Right ventricle myocardium superior (tissue), 1 donor: ENCODE results near the gene DLG4. TPM values are rescaled to one million over a fixed set of nuclear protein-coding genes. Genes with fewer than 3 reads are reported as not detected.

ENCODE experiments used
- ATAC-seq: fragments of 200-7000 bp; cut with Tn5 transposase; one replicate; pipeline ENCODE4 v1.9.1; 2020; ENCODE audit warnings: mild to moderate bottlenecking; ENCODE audit not compliant: poor library complexity
- DNase-seq: peaks from one replicate; pipeline ENCODE4 v3.0.0-alpha.2; 2020
- intact Hi-C: fragments of 100-400 bp; cut with DNase I; formaldehyde crosslinking; loops from one replicate; pipeline ENCODE4 v1.11.2; 2022
- total RNA-seq: library from RNA; stranded (reverse); fragmentation: NEBNext Ultra II Directional; extraction: Animal tissue kit (Norgen Biotek cat#: 25700); gene quantifications from one replicate; pipeline ENCODE4 v1.2.1, GENCODE V29; 2021
- donor health status: DM: no; HTN: yes; CAD: no; lungs with severe emphysema.

The DLG4 gene
- total RNA-seq, 1 donor from 2014 or later = 20.4 TPM

DNA sequence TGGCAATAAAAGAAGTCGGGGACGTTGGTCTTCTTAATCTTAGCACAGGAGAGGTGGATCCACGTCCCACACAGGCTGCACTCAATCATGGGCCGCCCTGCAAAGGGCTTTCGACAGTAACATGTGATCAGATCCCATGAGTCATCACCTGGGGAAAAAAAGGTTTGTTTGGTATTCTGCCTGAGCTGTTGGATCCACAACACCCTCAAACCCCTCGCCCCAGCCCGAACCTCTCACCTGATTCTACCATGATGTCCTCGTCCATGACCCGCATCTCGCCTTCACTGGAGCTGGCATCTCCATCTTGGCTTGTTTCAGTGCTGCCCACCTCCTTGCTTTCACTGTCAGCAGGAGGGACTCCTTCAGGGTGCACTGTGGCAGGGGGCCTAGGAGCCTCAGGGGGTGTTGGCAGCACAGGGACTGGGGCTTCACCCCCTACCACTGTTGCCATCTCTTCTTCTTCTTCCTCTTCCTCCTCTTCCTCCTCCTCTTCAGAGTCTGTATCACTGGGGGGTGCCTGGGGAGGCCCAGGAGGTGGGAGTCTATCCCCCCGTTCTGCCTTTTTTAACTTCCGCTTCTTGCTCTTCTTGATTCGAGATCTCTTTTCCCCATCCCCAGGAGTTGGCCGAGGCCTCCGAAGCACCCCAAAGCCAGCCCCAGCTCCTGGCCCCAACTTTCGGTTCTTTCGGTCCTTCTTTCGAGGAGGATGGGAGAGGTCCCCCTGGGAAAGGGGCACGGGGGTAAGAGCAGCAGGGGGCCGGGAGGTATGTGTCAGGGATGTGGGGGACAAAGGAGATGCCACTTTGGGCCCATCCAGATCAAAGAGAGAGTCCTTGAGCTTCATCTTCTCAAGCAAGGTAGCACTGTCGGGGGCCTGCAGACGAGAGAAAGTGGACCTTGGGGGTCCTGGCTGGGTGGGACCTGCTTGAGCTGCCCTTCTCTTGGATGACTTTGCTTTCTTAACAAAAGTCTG lies 16.3 kb upstream of the DLG4 start:
- ATAC-seq = no peak

DNA sequence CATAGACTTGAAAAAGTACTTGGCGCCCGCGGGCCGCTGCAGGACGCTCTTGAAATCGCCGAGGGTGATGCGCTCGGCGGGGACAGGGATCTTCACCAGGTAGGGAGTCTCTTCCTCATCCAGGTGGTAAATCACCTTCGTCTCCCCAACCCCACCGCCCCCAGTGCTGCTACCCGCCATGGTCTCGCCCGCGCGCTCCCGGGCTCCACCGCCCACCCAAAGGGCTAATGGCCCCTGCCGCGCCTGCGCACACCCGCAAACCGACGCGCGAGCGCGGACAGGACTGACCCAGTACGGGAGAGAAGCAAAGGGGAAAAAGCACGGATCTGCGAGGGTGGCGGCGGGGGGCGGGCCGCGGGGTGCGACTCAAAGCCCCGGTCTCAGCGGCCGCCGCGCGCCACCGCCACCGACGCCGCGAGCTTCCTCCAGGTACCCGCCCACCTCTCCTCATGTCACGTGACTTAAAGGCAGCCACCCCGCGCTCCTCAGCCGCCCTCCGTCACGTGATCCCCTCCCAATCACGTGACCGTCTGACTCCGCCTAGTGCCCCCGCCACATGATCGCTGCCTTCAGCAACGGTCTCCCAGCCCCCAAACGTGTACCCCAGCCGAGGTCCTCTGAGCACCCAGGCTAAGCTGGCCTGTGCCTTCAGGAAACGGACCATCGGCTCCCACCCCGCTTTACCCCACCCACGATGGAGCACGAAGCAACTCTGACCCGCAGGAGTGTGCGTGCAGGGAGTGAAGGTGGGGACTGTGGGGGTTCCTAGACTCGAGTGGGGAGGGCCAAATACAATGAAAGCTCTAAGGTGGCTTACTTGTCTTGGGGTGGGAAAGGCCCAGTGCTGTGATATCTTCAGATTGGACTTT lies 14.7 kb upstream of the DLG4 start, which contains the start of gene DVL2:
TSS of gene DVL2 (minus strand) at position 435 of the 869 bp plus-strand sequence. CDS start at position 180, 255 bp downstream.
- ATAC-seq = peak; percentile 78
- intact Hi-C loops = no loop called here
- peak; percentile 96 for DNase-seq

More for the DNA sequence above, 16.3 kb upstream of the DLG4 start:
- intact Hi-C loops = no loop called here
- no peak for DNase-seq

DNA sequence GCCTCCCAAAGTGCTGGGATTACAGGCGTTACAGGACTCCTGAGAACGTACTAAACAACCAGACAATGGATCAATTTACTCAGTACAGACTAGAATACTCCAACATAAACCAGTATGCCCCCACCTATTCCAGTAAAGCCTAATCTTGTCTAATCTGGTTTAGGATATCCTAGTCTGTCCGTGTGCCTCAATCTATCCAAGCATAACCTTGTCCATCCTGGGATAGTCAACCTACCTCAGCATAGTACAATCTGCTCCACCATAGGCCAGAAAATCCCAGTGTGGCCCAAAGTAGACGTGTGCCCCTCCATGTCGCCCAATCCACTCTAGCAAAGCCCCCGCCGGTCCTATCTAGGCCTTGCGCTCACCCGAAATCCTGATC lies 14.1 kb upstream of the DLG4 start:
- ATAC-seq (peak; percentile 0), DNase-seq (no peak)
- intact Hi-C loops = no loop called here

DNA sequence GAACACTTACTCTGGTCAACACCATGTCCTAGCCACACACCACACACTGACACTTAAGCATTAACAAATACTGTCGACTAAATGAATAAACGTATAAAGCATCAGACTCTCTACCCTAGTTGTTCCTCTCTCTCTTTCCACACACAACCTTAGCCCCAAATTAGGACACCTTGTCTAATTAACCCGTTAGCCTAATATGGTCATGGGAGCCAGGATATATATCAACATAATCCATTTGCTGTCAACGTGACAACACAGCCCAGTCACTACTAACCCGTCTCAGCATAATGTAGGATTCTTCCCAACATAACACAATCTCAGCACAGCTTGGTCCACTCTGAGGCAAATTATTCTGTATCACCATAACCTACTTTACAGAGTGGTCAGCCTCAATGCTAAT lies 12.5 kb upstream of the DLG4 start:
- intact Hi-C loops = no loop called here
- ATAC-seq (no peak), DNase-seq (no peak)

DNA sequence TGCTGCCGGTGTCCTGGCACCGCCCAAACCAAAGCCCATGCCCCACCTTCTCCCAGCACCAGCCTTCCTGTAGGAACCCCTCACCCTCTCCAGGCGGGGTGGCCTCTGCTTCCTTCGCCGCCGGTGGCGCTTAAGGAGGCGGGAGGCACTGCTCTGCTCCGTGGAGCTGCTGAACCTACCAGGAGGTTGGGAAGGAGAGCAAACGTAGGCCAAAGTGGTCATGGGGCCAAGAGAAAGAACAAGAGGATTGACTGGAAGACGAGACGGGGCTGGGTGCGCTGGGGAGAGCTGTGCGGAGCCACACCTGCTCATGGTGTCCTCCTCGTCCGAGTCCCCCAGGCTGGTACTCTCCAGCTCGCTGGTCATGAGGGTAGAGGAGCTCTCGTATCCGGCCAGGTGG lies 9.9 kb upstream of the DLG4 start:
- peak; percentile 38 for DNase-seq
- intact Hi-C loops = no loop called here
- ATAC-seq = no peak

DNA sequence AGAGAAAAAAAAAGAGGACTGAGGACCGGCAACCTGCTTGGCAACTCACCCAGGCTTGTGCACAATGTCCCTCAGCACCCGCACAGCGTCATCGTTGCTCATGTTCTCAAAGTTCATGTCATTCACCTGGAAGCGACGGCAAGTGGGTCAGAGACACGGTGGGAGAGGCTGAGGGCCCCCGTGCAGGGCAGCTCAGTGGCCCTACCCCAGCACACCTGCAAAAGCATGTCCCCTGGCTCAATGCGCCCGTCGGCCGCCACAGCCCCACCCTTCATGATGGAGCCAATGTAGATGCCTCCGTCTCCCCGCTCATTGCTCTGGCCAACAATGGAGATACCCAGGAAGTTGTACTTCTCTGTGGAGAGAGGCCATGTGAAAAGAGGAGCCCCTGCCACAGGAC lies 9.3 kb upstream of the DLG4 start:
- intact Hi-C loops = no loop called here
- ATAC-seq (no peak), DNase-seq (no peak)

DNA sequence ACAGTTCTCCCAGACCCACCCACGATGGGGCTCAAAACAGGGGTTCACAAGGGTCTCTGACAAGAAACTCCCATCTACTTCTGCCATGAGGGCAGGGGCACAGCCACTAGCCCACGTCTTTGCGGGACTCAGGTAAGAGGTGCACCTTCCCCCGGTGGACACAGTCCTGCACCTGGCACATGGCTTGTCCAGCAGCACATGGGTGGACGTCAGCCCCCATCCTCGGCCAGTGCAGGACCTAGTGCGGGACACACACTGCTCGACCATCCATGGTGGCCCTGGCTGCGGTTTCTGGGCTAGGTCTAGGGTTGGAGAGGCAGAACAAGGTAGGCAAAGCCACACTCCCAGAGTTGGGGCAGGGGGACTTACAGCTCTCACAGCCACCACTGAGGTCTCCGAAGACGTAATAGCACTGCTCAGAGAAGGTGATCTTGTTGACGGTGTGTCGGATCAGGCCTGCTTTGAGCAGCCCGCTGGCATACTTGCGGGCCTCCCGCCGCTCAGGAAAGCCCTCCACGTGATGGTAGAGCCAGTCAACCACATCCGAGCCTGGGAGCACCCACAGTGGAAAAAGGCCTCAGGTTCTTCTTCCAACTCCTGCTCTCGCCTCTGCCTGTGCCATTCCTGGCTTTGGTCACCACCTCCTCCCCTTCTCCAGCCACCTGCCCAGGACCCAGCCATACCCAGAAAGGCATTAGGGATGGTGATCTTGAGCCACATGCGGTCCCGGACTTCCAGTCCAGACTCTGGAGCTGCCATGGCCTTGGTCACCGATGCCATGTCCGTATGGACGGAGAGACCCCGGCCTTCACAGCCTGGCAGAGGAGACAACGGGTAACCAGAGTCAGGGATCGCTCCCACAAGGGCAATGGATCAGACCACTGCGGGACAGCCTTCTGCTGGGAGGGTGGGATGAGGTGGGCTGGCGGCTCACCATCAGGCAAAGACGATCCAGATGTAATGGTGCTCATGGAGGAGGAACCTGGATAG lies 7.4 kb upstream of the DLG4 start:
- DNase-seq (no peak), ATAC-seq (no peak)
- intact Hi-C loops = no loop called here

DNA sequence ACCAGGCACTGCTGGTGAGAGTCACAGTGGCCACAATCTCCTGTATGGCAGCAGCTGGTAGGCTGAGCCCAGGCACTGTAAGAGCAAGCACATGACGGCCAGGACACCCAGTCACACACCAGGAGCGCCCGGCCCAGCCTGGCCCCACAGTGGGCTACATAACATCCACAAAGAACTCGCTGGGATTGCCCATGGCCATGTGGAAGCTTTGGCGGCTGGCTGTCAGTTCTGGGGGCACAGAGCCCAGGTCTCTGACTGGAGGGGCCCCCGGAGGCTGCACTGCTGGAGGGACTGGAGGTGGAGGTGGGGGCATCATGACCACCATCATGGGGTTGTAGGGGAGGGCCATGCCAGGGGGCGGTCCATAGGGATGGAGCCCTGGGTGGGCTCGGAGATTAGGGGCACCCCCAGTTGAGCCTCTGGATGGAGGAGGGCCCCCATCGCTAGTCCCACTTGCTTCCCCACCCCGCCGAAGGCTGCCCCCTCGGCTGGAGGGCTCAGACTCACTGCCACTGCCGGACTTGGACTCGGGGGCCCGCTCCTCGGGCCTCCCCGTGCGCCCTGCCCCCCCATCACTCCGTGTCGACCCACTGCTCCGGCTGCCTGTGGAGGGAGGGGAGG lies 6.2 kb upstream of the DLG4 start:
- DNase-seq (no peak), ATAC-seq (peak; percentile 29)
- intact Hi-C loops = no loop called here

DNA sequence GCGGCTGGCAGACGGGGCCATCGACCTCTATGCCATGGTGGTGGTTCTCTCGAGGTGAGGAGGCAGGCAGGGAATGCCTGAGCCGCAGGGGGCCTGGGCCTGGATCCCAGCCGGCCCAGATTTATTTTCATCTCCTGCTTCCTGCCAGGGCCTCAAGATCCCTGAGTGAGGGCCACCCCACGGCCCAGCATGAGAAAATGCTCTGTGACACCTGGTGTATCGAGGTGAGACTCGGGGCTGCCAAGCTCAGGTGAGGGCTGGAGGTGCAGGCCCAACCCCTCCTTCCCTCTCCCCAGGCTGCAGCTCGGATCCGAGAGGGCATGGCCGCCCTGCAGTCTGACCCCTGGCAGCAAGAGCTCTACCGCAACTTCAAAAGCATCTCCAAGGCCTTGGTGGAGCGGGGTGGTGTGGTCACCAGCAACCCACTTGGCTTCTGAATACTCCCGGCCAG lies 5.0 kb upstream of the DLG4 start:
- DNase-seq = peak; percentile 42
- intact Hi-C loops = no loop called here
- no peak for ATAC-seq

DNA sequence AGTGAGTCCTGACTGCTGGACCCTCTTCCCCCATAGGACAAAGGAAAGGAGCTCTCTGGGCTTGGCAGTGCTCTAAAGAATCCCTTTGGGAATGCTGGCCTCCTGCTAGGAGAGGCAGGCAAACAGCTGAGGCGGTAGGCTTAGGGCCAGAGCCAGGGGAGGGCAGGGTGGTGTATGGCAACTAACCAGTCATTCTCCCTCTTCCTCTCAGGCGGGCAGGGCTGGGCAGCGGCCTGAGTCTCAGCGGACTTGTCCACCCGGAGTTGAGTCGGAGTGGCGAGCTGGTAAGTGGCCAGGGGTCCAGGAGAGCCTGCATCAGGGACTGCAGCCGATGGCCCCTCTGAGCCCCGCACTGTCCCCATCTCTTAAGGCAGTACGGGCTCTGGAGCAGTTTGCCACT lies 4.5 kb upstream of the DLG4 start:
- peak; percentile 50 for DNase-seq
- no peak for ATAC-seq
- intact Hi-C loops = no loop called here

DNA sequence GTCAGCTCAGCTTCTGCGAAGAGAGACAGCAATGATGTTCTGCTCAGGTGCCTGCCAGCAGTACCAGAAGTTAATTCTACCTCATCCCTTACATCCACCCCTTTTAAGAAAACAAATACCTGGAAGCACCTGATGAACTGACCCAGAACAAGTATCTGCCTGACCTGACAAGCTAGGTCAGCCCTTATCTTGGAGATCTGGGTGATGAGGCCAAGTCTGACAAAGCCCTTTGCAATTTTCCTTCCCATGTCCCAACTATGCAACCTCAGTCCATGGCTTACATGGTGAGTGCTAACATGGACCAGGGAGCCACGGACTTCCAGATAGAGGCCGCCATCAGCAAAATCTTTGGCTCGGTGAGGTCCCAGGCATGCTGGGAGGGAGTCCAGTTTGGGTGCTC lies 3.7 kb upstream of the DLG4 start:
- ATAC-seq = no peak
- intact Hi-C loops = no loop called here

DNA sequence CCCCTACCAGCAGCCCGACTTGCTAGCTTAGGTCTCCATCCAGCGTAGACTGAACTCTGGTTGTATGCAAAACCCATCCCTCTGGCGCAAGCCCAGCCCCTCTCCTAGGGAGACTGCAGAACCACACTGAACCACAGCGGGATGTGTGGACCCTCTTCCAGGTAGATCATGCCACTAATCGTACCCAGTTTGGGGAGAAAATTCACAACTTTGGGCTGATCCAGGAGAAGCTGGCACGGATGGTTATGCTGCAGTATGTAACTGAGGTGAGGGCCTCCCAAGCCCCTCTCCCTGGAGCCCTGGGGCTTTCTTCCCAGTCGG lies 3.3 kb upstream of the DLG4 start:
- DNase-seq = peak; percentile 30

More for the DNA sequence above, 3.7 kb upstream of the DLG4 start:
- no peak for DNase-seq

DNA sequence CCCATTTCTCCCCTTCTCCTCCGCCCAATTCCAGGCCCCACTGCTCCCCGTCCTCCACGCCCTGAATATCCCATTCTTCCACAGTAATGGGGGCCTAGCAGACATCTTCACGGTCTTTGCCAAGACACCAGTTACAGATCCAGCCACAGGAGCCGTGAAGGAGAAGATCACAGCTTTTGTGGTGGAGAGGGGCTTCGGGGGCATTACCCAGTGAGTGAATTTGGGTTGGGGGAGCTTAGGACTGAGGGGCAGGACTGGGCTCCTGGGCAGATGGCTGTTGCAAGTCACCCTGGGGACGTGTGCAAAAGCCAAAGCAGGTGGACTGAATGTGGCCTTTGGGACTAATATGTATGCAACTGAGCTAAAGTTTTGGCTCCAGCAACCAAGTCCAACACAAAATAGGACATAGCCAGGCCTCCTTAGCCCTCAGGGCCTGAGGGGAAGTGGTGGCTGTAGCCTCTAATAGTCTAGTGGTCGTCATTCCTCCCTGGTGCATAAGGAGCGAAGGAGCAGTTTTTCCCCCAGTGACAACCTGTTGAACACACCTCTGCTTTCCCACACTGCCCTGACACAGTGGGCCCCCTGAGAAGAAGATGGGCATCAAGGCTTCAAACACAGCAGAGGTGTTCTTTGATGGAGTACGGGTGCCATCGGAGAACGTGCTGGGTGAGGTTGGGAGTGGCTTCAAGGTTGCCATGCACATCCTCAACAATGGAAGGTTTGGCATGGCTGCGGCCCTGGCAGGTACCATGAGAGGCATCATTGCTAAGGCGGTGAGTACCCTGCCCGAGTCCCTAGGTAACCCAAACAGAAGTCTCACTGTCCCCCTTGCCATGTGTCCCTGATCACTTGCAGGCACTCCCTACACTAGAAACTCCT lies 2.7 kb upstream of the DLG4 start:
- intact Hi-C loops = no loop called here
- ATAC-seq = no peak
- DNase-seq = peak; percentile 38

More for the DNA sequence above, 3.3 kb upstream of the DLG4 start:
- intact Hi-C loops = no loop called here
- ATAC-seq = no peak

DNA sequence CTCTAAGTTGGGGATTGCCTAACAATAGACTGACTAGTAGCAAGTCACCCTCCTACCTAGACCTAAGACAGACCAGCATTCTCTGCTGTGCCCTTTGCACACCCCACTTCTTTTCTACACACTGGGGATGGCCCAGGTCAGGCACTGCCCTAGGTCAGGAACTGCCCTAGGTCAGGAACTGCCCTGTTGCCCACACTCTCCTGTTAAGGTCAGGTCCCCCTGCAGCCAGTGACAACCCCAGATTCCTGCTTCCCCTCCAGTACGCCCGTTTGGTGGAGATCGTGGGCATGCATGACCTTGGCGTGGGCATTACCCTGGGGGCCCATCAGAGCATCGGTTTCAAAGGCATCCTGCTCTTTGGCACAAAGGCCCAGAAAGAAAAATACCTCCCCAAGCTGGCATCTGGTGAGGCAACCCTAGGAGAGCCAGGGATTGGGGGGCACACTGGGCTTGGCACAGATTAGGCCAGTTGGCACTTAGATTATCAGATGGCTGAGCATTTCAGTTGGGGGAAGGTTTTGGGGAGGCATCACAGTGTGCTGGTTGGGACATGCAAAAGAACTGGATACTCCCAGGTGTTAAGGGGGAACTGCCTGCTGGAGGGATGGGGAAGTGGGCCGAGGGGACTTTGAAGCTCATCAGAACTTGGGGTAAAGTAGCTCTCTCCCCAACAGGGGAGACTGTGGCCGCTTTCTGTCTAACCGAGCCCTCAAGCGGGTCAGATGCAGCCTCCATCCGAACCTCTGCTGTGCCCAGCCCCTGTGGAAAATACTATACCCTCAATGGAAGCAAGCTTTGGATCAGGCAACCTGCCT lies 1.8 kb upstream of the DLG4 start:
- no peak for ATAC-seq
- intact Hi-C loops = no loop called here
- DNase-seq = peak; percentile 29

DNA sequence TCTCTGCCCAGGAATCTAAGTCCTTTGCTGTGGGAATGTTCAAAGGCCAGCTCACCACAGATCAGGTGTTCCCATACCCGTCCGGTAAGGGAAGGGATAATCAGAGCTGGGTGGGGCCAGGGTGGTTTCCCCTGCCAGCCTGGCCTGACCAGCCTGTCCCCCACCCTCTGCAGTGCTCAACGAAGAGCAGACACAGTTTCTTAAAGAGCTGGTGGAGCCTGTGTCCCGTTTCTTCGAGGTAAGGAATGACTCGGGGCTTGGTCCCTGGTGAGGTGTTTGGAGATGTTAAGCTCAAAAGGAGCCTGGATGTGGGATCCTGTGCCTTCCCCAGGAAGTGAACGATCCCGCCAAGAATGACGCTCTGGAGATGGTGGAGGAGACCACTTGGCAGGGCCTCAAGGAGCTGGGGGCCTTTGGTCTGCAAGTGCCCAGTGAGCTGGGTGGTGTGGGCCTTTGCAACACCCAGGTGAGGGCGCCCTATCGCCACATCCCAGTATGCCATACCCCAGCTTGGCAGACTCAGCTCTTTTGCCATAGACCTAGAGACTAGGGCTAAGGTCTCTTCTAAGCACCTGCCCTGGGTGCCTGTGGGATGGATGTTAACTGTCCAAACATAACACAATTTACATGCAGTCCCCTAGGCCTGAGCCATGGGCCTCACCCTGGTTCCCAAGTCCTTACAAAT lies 1.1 kb upstream of the DLG4 start:
- intact Hi-C loops = no loop called here
- peak; percentile 60 for DNase-seq
- peak; percentile 5 for ATAC-seq
